ENCODE results near the gene NKX2-8. TPM values are rescaled to one million over a fixed set of nuclear protein-coding genes. Genes with fewer than 3 reads are reported as not detected.

NKX2-8 gene
- total RNA-seq, 1 donor from 2014 or later: not detected

DNA sequence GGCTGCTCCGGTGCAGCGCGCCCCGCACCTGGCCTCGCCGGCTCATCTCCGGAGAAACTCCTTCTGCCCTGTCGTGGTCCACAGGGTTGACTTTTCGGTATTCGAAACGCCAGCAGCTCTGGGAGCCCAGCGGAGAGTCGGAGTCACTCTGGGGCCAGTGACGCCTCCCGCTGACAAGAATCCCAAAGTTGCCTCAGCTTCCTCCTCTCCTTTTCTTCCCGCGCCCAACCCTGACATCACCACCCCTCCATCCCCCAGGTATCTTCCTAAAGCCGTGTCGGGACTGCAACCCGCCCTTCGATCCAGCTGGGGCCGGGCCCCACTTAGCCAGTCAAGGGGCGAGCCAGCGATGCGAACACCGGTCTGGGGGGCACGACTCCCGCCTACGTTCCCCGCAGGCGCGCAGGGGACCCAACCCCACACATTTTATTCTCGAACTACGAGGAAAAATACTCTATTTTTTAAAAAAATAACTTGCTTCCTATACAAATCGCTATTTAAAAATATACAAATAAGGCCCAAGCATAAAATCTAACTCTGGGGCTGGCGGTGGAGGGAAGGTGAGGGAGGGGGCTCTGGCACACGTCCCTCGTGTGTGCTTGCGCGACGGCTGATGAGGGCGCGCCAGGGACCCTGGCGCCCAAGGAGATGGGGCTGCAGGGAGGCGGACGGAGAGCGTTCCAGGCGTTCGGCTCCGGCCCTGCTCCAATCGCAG is 2.1 kb downstream of the NKX2-8 start:
- no peak overlapping the region for H3K27ac Mint-ChIP-seq

DNA sequence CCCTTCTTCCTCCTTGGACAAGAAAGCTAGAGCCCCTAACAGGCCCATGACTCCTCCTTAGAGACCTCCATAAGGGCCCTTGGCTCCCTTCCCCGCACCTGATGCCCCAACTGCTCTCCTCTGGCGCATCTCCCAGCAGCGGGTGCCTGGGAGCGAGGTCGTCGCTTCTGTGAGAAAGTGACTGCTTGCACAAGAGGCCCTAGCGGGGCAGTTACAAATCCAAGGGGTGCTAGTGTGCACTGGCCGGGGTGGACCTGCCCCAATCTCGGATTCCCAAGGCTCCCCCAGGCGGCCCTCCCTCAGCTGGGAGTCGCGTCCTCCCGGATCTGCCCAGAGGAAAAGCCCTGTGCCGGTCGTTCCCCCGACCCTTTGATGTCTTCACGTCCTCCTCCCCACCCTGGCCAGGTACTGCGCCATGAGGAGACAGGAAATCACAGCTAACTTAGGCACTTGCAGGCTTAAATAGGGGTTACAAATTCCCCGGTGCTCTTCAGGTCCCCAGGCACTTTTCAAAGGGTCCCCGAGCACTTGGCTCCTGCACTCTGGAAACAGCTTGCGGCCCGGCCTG is 2.8 kb downstream of the NKX2-8 start:
- Histone ChIP-seq H3K4me3 (peak overlapping the region; percentile 55), H3K27me3 (peaks cover 100% of the 10 kb centered on the region), H4K20me1 (ENCODE audit: low read depth) (peaks cover 55% of the 10 kb centered on the region), H3K27ac (no peak overlapping the region), H3F3A (ENCODE audit: low read depth) (peaks cover 44% of the 10 kb centered on the region), H2AFZ (replicated peaks) (no peak overlapping the region), H3K36me3 (no peaks in the 10 kb centered on the region), H3K9ac (no peak overlapping the region), H3K4me1 (peaks cover 36% of the 10 kb centered on the region), H3K9me3 (ENCODE audit: low read depth) (no peaks in the 10 kb centered on the region), H3K79me2 (ENCODE audit: low read depth) (no peaks in the 10 kb centered on the region), H3K4me2 (peak overlapping the region; percentile 87)
- no peak overlapping the region for H3K27ac Mint-ChIP-seq
- TF ChIP-seq EZH2phosphoT487 (IDR thresholded peaks at IDR 0.05) (no peak), EZH2 (IDR thresholded peaks at IDR 0.05) (no peak)
- peak; percentile 44 for DNase-seq (ENCODE audit: low spot score)
- H3K4me1 Mint-ChIP-seq: peaks cover 6% of the 10 kb centered on the region
- no peaks in the 10 kb centered on the region for H3K9me3 Mint-ChIP-seq
- H3K4me3 Mint-ChIP-seq: no peak overlapping the region
- H3K27me3 Mint-ChIP-seq (ENCODE audit: insufficient read depth, low read depth): peaks cover 67% of the 10 kb centered on the region
- no peaks in the 10 kb centered on the region for H3K36me3 Mint-ChIP-seq

More for the DNA sequence above, 2.1 kb downstream of the NKX2-8 start:
- H3K36me3 Mint-ChIP-seq: no peaks in the 10 kb centered on the region
- H3K9me3 ChIP-seq (ENCODE audit: low read depth): no peaks in the 10 kb centered on the region
- H3K4me3 Mint-ChIP-seq: no peak overlapping the region
- peaks cover 36% of the 10 kb centered on the region for H3K4me1 ChIP-seq
- H3K4me3 ChIP-seq: peak overlapping the region; percentile 55
- H3K9me3 Mint-ChIP-seq: peaks cover 2% of the 10 kb centered on the region
- TF ChIP-seq EZH2phosphoT487 (IDR thresholded peaks at IDR 0.05) (peak; percentile 87), EZH2 (IDR thresholded peaks at IDR 0.05) (peak; percentile 79), CTCF (IDR thresholded peaks at IDR 0.05) (no peak)
- no peaks in the 10 kb centered on the region for H3K36me3 ChIP-seq
- H3K27me3 ChIP-seq: peaks cover 100% of the 10 kb centered on the region
- peak overlapping the region; percentile 87 for H3K4me2 ChIP-seq
- H3K9ac ChIP-seq: no peak overlapping the region
- peaks cover 6% of the 10 kb centered on the region for H3K4me1 Mint-ChIP-seq
- H3K27ac ChIP-seq: no peak overlapping the region
- H3F3A ChIP-seq (ENCODE audit: low read depth): peaks cover 44% of the 10 kb centered on the region
- H3K27me3 Mint-ChIP-seq (ENCODE audit: insufficient read depth, low read depth): peaks cover 73% of the 10 kb centered on the region
- H4K20me1 ChIP-seq (ENCODE audit: low read depth): peaks cover 60% of the 10 kb centered on the region
- H2AFZ ChIP-seq (replicated peaks): no peak overlapping the region
- no peaks in the 10 kb centered on the region for H3K79me2 ChIP-seq (ENCODE audit: low read depth)
- DNase-seq (ENCODE audit: low spot score): peak; percentile 48

DNA sequence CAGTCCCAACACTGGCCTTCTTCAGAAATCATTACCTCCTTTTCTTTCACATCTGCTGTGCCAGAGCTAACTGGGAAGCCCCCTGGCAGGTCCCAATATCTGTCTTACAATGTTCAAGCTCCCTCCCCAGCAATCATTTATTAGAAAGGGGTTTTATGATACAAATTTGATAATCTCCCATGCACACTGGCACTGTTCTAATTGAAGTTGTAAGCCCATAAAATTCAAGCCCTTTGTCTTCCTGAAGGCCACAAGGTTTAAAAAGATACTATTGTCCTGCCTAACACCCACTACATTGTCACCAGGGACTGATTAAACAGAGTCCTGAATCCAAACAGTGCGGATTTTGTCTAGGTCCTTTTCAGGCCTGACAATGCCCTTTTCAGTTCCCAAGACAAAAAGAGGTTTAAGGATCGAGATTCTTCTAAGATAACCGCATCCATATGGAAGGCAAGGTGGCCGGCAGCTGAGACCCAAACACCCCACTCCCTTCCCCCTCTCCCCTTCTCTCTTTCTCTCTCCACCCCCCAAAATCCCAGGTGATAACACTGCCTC is 3.3 kb downstream of the NKX2-8 start:
- H3K27ac ChIP-seq: no peak overlapping the region
- peaks cover 44% of the 10 kb centered on the region for H3F3A ChIP-seq (ENCODE audit: low read depth)
- no peak overlapping the region for H3K27ac Mint-ChIP-seq
- peak; percentile 80 for DNase-seq (ENCODE audit: low spot score)
- H3K36me3 Mint-ChIP-seq: no peaks in the 10 kb centered on the region
- no peak for TF ChIP-seq EZH2 (IDR thresholded peaks at IDR 0.05)
- TF ChIP-seq EZH2phosphoT487 (IDR thresholded peaks at IDR 0.05): no peak
- TF ChIP-seq CTCF (IDR thresholded peaks at IDR 0.05): no peak
- peaks cover 49% of the 10 kb centered on the region for H4K20me1 ChIP-seq (ENCODE audit: low read depth)
- H2AFZ ChIP-seq (replicated peaks): no peak overlapping the region
- no peaks in the 10 kb centered on the region for H3K9me3 Mint-ChIP-seq
- no peaks in the 10 kb centered on the region for H3K9me3 ChIP-seq (ENCODE audit: low read depth)
- H3K79me2 ChIP-seq (ENCODE audit: low read depth): no peaks in the 10 kb centered on the region
- H3K27me3 Mint-ChIP-seq (ENCODE audit: insufficient read depth, low read depth): peaks cover 61% of the 10 kb centered on the region
- peaks cover 36% of the 10 kb centered on the region for H3K4me1 ChIP-seq
- peaks cover 6% of the 10 kb centered on the region for H3K4me1 Mint-ChIP-seq
- H3K4me3 Mint-ChIP-seq: peak overlapping the region; percentile 47
- H3K4me3 ChIP-seq: peak overlapping the region; percentile 55
- peaks cover 100% of the 10 kb centered on the region for H3K27me3 ChIP-seq
- peak overlapping the region; percentile 87 for H3K4me2 ChIP-seq
- no peak overlapping the region for H3K9ac ChIP-seq
- H3K36me3 ChIP-seq: no peaks in the 10 kb centered on the region

All from neural progenitor cell (in vitro differentiated cells).